Astrocyte of the cerebellum (primary cell): ENCODE data around the gene KCNIP1.
A peak's percentile ranks its signal among the peaks of the same experiment; 100 is the strongest.

Source experiments
- DNase-seq: peaks from one replicate; pipeline ENCODE4 v3.0.0-alpha.2; 2011; ENCODE audit warnings: low read depth
- H3K4me3 ChIP-seq: 2 replicates; pipeline ENCODE4 v1.5.1; 2011; ENCODE audit warnings: mild to moderate bottlenecking, low read depth, low read length, moderate library complexity
- CTCF ChIP-seq: IDR thresholded peaks from 2 replicates; pipeline ENCODE4 v1.5.1; 2012; ENCODE audit warnings: low read length, low read depth, moderate library complexity, mild to moderate bottlenecking; ENCODE audit errors: missing control alignments
- in situ Hi-C: cut with HindIII; loops from 2 replicates; pipeline ENCODE4 v1.10.0; 2017; ENCODE audit warnings: low sequenced_read_pairs

KCNIP1 gene

GRCh38 chr5:170486371-170486770, 17.4 kb upstream of the KCNIP1 start:
- no peak overlapping the region for H3K4me3 ChIP-seq
- no peak for TF ChIP-seq CTCF
- in situ Hi-C loops: no loop called here
- DNase-seq: no peak

- no peak for TF ChIP-seq CTCF
- in situ Hi-C loops: no loop called here
- no peak for DNase-seq
- H3K4me3 ChIP-seq: no peak overlapping the region
Observed at GRCh38 chr5:170488570-170488969, 15.2 kb upstream of the KCNIP1 start.

GRCh38 chr5:170489199-170489598, 14.6 kb upstream of the KCNIP1 start:
- no peak for DNase-seq
- H3K4me3 ChIP-seq: no peak overlapping the region
- in situ Hi-C loops: no loop called here
- TF ChIP-seq CTCF: no peak

- TF ChIP-seq CTCF: no peak
- in situ Hi-C loops: no loop called here
- DNase-seq: no peak
- no peak overlapping the region for H3K4me3 ChIP-seq
Observed at GRCh38 chr5:170490381-170490780, 13.4 kb upstream of the KCNIP1 start.

- peak; percentile 95 for DNase-seq
- in situ Hi-C loops: no loop called here
- TF ChIP-seq CTCF: no peak
- no peak overlapping the region for H3K4me3 ChIP-seq
Observed at GRCh38 chr5:170491479-170491878, 12.3 kb upstream of the KCNIP1 start.

- in situ Hi-C loops: no loop called here
- no peak for TF ChIP-seq CTCF
- DNase-seq: no peak
- H3K4me3 ChIP-seq: no peak overlapping the region
Observed at GRCh38 chr5:170493028-170493820, 10.6 kb upstream of the KCNIP1 start.
